RWPE2 (cell line): ENCODE results near the gene SCUBE1.

Experiments
- ATAC-seq: fragments of 200-7000 bp; cut with Tn5 transposase; 3 replicates; pipeline ENCODE4 v1.9.1; 2021; ENCODE audit warnings: low read depth
- DNase-seq: peaks from one replicate; pipeline ENCODE4 v3.0.0-alpha.2; 2020; ENCODE audit warnings: low spot score
- H3K27ac ChIP-seq: fragments of 450-650 bp; 2 replicates; pipeline ENCODE4 v1.5.1; 2017; ENCODE audit warnings: mild to moderate bottlenecking; ENCODE audit not compliant: poor library complexity, severe bottlenecking
- H3K27me3 ChIP-seq: fragments of 250-450 bp; sonication (Bioruptor Pico); 2 replicates; pipeline ENCODE4 v1.5.1; 2021; ENCODE audit warnings: mild to moderate bottlenecking, moderate library complexity; ENCODE audit not compliant: insufficient read depth, poor library complexity, severe bottlenecking
- H3K36me3 ChIP-seq: fragments of 250-450 bp; sonication (Bioruptor Pico); 2 replicates; pipeline ENCODE4 v1.5.1; 2020; ENCODE audit warnings: low read depth, mild to moderate bottlenecking, moderate library complexity
- H3K4me1 ChIP-seq: fragments of 250-450 bp; sonication (Bioruptor Pico); 2 replicates; pipeline ENCODE4 v1.5.1; 2021; ENCODE audit warnings: mild to moderate bottlenecking, moderate library complexity; ENCODE audit not compliant: insufficient read depth, poor library complexity, severe bottlenecking
- H3K4me3 ChIP-seq: fragments of 250-450 bp; sonication (Bioruptor Pico); 2 replicates; pipeline ENCODE4 v1.5.1; 2021; ENCODE audit warnings: mild to moderate bottlenecking, moderate library complexity; ENCODE audit not compliant: severe bottlenecking
- H3K9me3 ChIP-seq: fragments of 250-450 bp; sonication (Bioruptor Pico); 2 replicates; pipeline ENCODE4 v1.5.1; 2021; ENCODE audit warnings: mild to moderate bottlenecking, moderate library complexity; ENCODE audit not compliant: severe bottlenecking
- TF ChIP-seq, protein P1 (sequence below): fragments of 450-650 bp; IDR thresholded peaks from one replicate; pipeline ENCODE4 v1.5.1; 2017; ENCODE audit warnings: mild to moderate bottlenecking, moderate library complexity; ENCODE audit not compliant: poor library complexity, severe bottlenecking

Gene SCUBE1

DNA sequence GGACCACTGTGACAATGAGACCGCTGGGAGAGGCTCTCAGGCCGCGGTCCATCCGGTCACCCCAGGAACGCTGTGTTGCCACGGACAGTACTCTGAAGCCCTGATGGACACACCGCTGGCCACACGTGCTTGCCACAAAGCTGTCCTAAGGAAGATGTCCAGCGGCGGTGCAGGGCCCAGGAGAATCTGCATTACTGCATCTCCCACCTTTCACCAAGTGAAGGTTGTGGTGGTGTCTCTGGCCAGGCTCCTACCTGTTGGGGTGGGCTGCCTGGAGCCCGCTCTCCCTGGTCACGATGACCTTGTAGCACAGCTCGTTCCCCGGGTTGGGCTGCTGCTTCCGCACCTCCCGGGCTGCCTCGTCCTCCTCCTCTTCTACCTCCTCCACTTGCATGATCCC lies 160.4 kb downstream of the SCUBE1 start:
- Histone ChIP-seq H3K9me3 (no peaks in the 10 kb centered on the region), H3K27me3 (no peaks in the 10 kb centered on the region), H3K4me3 (no peak overlapping the region), H3K27ac (no peak overlapping the region), H3K36me3 (peaks cover 57% of the 10 kb centered on the region), H3K4me1 (peaks cover 11% of the 10 kb centered on the region)
- TF ChIP-seq, protein P1, sequence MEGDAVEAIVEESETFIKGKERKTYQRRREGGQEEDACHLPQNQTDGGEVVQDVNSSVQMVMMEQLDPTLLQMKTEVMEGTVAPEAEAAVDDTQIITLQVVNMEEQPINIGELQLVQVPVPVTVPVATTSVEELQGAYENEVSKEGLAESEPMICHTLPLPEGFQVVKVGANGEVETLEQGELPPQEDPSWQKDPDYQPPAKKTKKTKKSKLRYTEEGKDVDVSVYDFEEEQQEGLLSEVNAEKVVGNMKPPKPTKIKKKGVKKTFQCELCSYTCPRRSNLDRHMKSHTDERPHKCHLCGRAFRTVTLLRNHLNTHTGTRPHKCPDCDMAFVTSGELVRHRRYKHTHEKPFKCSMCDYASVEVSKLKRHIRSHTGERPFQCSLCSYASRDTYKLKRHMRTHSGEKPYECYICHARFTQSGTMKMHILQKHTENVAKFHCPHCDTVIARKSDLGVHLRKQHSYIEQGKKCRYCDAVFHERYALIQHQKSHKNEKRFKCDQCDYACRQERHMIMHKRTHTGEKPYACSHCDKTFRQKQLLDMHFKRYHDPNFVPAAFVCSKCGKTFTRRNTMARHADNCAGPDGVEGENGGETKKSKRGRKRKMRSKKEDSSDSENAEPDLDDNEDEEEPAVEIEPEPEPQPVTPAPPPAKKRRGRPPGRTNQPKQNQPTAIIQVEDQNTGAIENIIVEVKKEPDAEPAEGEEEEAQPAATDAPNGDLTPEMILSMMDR, result no peak
- DNase-seq (no peak), ATAC-seq (no peak)

DNA sequence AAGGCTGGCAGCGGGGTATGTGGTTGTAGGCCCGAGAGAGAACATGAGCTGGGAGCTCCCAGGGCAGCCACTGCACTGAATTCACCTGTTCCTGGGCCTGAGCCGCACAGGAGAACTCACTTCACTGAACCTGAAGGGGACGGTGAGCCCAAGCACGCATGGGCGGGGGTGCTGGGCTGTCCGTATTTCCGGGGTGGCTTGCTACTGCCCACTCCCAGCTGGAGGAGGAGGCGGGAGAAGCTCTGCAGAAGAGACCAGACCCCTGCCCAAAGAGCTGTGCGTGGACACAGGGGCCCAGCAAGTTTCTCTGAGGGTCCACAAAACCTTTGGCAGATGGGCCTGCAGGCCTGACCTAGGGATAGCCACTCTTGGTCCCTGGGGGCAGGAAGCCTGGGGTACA lies 161.1 kb downstream of the SCUBE1 start:
- Histone ChIP-seq H3K9me3 (no peaks in the 10 kb centered on the region), H3K4me1 (peaks cover 11% of the 10 kb centered on the region), H3K27me3 (no peaks in the 10 kb centered on the region), H3K4me3 (no peak overlapping the region), H3K27ac (no peak overlapping the region), H3K36me3 (peaks cover 57% of the 10 kb centered on the region)
- no peak for ATAC-seq
- DNase-seq, result no peak
- TF ChIP-seq, protein P1, result no peak

DNA sequence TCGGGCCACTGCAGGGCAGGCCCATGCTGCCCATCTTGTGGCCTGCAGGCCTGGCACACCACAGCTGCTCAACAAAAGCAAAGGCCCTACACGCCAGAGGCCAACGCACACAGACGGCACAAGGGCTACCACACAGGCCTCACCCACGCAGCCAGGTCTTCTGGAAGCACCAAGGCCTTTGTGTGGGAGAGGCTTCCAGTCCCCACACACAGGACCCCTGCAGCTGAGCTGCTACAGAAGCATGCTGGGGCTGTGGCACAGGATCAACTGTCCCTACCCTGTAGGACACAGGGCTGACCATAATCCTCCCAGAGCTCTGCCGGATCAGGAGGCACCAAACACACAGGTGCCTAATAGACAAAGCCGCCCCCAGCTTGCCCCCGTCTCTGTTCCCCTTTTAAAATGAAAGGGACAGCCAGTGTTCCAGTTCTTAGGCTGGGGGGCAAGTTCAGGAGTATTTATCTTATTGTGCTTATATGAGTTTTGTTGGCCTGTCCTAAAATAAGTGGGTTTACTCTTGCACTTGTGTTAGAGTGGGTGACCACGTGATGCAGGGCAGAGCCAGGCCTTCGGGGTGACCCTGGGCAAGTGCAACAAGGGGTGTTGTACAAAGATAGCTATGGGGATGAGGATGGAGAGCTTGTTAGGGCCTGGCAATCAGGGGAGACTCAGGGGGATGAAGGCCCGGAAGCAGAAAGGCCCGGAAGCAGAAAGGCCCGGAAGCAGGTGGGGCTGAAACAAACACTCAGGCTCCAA lies 161.7 kb downstream of the SCUBE1 start:
- Histone ChIP-seq H3K4me1 (peaks cover 11% of the 10 kb centered on the region), H3K36me3 (peaks cover 57% of the 10 kb centered on the region), H3K4me3 (no peak overlapping the region), H3K27ac (no peak overlapping the region), H3K27me3 (no peaks in the 10 kb centered on the region), H3K9me3 (no peaks in the 10 kb centered on the region)
- TF ChIP-seq, protein P1, result no peak
- DNase-seq, result no peak
- ATAC-seq, result no peak

DNA sequence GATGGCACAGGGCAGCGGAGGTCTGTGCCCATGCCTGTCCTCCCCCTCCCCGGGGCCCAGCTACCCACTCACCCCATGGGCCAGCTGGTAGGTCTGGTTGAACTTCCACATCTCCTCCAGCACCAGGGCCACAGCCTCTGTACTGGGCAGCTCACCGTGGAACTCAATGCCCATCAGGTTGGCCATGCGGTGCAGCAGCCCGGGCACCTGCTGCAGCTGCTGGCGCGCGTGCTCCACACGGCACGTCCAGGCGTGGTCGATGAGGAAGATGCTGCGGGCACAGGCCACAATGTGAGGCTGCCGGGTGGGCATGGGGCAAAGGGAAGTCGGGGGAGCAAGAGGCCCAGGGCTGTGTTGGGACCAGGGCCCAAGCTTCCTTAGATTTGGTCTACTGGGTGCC lies 162.5 kb downstream of the SCUBE1 start:
- ATAC-seq (no peak), DNase-seq (no peak)
- TF ChIP-seq, protein P1, result no peak
- Histone ChIP-seq H3K9me3 (no peaks in the 10 kb centered on the region), H3K4me3 (no peak overlapping the region), H3K4me1 (peaks cover 11% of the 10 kb centered on the region), H3K27me3 (no peaks in the 10 kb centered on the region), H3K27ac (no peak overlapping the region), H3K36me3 (peaks cover 62% of the 10 kb centered on the region)

DNA sequence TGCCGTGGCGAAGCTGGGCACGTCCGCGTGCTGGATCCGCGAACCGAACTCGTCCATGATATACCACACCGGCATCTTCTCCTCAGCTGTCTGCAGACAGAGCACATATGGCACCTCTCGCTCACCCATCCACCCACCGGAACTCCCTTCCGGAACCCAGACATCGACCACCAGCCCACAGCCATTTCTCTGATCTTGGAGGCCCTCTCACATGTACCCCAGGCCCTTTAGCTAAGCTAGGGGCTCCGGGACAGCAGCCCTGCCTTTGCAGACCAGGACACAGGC lies 163.3 kb downstream of the SCUBE1 start:
- H3K27me3 ChIP-seq, result no peaks in the 10 kb centered on the region
- H3K27ac ChIP-seq, result no peak overlapping the region
- H3K36me3 ChIP-seq, result peaks cover 70% of the 10 kb centered on the region
- DNase-seq (no peak), ATAC-seq (no peak)
- peaks cover 10% of the 10 kb centered on the region for H3K4me1 ChIP-seq
- TF ChIP-seq, protein P1, result no peak
- H3K9me3 ChIP-seq, result no peaks in the 10 kb centered on the region
- H3K4me3 ChIP-seq, result no peak overlapping the region
